GM19023 (cell line): ENCODE data around the gene GIMAP7.
A peak's percentile ranks its signal among the peaks of the same experiment; 100 is the strongest.
"Not testable (repeated sequence)": the region's sequence is repeated elsewhere in the genome, so short reads cannot be mapped to it uniquely, and the experiment has no call there.

Source experiments
- ATAC-seq: cut with Tn5 transposase; IDR thresholded peaks from one replicate; pipeline ENCODE4 v1.9.1; 2021; ENCODE audit warnings: mild to moderate bottlenecking, moderate library complexity; ENCODE audit not compliant: unreplicated experiment

Gene GIMAP7

DNA sequence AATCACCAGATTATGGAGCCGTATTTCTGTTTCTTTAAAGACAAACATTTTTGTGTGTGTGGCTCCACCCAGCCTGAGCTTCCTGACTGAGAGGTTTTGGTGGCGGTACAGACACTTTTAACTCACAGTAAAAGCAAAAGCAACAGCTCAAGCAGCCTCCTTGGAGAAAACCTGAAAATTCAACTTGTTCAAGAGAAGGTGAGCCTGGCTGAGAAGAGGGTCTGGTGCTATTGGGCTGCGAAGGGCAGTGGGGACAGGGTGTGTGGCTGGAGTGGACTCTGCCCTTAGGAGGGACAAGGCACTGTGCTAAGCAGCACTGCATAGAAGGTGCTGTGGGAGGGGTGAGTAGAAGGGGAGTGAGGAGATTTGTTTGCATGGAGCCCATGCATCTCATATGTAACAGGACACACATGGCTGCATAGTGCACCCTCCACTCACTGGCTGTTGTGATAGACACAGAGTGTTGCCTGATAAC is at the start of gene GIMAP7:
Gene GIMAP7 (plus strand): TSS at position 125 of the 475 bp plus-strand sequence. CDS start 5,103 bp downstream, outside the sequence.
- ATAC-seq = peak; percentile 68

DNA sequence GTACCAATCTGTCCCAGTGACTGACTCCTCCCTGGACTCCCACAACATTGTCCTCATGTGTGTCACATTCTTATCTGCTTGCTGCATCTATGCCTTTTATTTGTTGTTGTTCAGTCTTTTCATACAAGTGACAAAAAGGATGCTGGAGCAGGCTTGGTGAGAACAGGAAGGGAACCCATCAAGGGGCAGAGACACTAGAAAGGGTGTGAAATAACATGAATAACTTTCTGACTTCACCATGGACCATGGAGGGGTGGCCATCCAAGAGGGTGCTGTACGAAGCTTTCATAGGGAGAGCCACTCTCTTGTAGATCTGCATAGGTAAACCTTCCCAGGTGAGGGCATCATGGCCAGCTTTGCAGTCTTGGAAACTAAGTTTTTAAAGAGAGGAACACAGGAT is 49.7 kb upstream of the GIMAP7 start:
- no peak for ATAC-seq

DNA sequence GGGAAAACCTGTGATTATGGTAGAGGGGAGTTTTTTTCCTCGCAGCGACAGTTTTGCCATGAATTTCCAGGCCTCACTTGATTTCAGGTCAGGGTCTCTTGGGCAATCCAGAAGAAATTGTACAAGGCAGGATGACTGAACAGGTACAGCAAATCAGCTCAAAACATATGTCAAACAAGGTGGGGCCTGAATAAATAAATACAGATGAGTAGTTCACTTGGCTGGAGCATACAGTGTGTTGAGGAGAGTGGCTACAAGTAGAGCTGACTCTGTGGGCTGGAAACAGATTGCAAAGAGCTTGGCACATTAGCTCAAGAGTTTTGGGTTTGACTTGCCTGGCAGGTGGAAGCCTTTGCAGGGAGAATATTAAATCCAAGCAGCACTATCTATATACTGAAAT is 49.3 kb upstream of the GIMAP7 start:
- ATAC-seq = no peak

DNA sequence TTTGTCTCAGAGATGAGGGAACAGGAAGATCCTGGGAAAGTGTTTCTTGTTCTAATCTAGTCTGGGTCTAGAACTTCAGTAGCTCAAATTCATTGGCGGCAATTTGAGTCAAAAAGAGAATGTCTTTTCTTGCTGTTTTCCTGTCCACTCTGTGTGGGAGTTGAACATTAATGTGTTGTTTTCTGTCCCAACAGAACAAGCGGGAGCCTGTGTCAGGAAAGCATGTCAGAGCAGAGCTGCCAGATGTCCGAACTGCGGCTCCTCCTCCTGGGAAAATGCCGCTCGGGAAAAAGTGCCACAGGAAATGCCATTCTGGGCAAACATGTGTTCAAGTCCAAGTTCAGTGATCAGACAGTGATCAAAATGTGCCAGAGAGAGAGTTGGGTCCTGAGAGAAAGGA is 48.2 kb upstream of the GIMAP7 start:
- no peak for ATAC-seq

DNA sequence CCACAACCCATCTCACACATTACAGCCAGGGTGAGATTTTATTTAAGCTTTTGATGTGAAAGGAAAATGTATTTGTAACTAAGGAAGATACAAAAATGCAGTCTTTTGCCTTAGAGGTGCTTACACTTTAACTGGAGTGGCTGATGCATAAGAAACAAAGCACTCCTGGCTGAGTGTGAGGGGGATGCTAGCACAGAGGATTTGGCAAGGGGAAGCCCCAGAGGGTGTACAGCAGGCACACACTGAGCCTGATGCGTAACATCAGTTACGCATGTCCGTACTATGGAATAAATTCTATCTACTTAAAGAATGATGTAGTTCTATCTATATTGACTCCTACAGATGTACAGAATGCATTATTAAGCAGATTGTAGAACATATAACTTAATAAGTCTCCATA is 46.4 kb upstream of the GIMAP7 start:
- ATAC-seq = no peak

DNA sequence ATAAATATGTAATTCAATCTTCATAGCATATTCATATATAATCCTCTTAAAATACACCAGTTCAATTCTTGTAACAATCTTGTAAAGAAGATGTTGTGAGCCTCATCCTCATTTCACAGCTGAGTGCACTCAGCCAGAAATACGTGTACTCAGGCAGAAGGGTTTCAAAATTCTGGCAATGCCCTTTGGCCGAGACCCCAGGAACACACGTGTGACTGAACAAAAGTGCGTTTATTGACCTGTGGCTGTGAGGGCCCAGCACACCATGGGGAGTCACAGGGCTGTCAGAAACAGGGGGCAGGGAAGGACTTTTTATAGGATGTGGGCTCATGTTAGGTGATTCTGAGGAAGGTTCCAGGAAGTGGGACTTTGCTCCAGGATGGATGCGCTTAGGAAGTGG is 42.8 kb upstream of the GIMAP7 start:
- no peak for ATAC-seq

DNA sequence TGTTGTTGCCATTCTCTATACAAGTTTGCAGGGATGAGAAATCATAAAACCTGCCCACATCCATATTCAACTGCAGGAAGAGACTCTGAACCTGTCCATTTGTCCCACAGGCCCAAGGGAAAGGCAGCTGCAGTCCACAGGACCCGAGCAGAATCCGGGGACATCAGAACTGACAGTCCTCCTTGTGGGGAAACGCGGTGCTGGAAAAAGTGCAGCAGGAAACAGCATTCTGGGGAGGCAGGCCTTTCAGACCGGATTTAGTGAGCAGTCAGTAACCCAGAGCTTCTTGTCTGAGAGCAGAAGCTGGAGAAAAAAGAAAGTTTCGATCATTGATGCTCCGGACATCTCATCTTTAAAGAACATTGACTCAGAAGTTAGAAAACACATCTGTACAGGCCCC is 40.8 kb upstream of the GIMAP7 start:
- no peak for ATAC-seq

DNA sequence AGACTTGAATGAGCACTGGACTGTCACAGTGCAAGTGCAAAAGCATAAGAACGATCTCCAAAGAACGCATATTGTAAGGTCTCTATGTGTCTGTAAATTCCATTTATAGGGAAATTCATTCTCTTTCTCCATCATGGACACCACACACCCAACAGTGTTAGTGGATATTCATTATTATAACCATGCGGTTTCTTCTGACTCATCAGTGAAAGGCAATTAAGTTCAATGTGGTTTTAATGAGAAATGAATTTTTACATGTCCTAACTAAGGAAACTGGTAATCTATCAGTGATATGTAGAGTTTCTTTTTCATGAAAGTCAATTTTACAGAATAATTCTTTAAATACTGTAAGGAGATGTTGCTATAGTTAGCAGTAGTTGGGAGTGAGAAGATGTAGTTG is 38.4 kb upstream of the GIMAP7 start:
- ATAC-seq = no peak

DNA sequence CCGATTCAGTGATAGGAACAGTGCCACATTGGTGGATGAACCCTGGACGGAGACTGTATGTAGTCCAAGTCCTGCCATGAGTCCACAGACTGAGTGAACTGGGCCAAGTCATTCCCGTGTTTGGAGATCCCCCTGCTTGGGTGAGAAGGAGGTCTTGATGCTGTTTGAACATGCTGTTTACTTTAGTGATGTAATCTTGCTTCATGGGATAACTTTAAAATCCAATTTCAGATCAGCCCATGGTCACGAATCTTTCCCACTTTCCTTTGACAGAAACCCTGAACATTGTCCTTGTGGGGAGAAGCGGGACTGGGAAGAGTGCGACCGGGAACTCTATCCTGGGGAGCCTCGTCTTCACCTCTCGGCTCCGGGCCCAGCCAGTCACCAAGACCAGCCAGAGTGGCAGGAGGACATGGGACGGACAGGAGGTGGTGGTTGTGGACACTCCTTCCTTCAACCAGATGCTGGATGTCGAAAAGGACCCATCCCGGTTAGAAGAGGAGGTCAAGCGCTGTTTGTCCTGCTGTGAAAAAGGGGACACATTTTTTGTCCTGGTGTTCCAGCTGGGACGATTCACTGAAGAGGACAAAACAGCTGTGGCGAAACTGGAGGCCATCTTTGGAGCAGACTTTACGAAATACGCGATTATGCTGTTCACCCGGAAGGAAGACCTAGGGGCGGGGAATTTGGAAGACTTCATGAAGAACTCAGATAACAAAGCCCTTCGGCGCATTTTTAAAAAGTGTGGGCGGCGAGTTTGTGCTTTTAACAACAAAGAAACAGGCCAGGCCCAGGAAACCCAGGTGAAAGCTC is 37.6 kb upstream of the GIMAP7 start:
- ATAC-seq = no peak

DNA sequence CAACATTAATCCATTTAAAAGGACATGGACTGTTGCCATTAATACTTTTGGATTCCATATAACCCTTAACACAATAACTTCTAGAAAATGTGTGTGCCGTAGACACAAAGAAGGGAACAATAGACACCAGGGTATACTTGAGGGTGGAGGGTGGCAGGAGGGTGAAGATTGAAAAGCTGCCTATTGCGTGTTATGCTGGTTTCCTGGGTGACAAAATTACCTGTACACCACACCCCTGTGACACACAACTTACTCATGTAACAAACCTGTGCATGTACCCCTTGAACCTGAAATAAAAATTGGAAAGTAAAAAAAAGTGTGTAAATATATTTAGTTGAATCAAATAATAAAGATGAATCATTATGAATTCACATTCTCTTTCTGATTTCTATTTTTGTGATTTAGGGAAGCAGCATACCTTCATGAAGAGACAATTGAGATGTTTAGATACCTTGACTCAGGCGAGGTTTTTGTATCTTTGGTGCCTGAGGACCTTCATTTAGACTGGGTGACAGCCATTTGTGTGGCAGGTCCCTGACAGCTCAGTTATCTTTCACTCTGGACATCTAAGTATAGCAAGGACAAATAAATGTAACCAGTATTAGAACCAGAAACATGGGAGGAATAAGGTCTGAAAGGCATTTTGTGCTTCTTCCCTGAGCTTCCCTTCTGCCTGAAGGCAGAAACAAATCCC is 35.5 kb upstream of the GIMAP7 start:
- no peak for ATAC-seq

DNA sequence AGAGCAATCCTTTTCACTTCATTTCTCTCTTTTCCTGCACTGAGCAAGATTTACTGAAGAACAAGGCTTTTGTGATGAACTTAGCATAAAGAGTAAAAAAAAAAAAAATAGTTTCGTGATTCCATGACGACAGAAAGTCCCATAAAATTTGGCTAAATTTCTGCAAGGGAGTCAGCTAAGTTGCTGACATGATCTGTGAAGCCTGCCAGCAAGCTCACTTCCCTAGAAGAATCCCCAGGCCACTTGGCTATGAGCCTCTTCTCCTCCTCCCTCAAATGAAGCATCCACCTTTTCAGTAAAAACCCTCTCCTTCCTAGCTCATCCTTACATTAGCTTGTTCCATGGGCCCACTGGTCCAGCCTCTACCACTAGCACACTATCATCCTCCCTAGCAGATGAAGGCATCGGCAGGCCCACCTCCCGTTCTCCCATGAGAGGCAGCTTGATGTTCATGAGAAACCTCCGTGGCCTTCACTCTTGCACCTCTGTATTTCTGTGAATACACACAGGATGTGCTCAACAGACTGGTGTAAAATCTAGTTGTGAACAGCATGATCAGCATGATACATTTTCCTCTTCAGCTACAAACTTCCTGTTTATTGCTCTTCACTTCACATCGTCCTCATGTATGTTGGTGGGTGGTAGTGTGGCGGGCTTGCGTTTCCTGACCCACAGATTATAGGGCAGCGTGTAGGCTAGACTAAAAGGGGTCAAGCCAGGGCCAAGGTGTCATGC is 33.3 kb upstream of the GIMAP7 start:
- ATAC-seq = no peak

DNA sequence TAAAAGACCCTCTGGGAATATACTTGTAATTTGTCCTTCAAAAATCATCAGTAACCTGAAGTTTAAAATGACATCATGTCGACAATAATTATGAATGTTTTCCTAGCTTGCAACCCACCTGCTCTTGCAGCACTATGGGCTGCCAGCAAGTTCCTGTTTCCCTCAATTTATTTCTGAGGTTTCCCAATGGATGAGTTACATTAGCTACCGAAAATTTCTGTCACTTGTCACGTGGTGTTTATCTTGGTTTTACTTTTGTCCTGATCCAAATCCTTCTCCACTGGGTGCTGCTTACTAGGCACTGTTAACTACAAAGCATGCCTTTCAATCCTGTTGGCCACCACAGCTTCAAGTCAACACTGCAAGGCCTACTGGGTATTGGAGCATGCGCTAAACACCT is 32.8 kb upstream of the GIMAP7 start:
- ATAC-seq = no peak

DNA sequence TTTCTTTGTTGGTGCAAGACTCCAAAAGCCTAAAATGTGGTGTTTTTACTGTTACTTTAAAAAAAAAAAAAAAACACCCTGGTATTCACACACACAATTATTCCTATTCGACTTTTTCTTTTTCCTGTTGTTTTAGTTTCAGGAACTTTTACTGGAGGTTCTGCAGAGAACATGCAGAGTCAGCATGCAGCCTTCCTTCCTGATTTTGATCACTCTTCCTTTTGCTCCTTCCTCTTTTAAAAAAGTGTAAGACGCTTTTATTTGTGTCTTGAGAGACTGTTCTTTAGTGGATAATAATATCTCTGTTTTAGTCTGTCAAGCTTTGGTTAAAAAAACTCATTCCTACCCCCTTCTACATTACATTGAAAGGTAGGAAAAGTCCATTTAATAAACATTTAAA is 31.2 kb upstream of the GIMAP7 start:
- ATAC-seq = not testable (repeated sequence)

DNA sequence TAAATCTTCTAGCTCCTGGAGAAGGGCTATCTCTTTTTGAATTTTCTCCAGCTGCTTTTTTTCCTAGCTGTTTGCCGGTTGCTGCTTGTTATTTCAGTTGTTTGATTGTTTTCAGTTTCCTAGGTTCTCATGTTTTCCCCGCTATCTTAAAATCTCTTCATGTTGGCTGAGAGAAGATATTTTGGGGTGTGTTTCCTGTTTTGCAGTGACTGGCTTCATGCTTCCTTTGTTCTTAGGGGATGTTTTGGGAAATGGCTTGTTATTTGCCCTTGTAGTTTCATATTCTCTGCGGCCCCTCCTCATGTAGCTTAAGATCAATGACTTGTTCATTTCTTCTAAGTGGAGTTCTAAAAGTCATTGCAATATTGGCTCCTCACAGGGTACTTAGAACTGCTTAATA is 30.6 kb upstream of the GIMAP7 start:
- ATAC-seq = not testable (repeated sequence)

DNA sequence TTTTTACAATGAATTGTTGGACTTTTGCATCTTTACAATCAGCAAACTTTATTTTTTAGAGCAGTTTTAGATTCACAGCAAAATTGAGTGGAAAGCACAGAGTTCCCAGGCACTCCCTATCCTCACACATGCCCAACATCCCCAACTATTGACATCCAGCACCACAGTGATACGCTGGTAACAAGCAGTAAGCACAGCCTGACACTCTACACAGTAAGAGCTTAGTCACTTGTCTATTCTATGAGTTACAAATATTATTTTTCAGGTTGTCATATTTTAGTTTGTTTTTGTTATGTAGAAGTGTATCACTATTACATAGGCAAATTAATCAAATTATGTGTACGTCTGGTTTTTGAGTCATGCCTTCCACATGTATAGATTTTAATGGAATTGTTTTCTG is 27.0 kb upstream of the GIMAP7 start:
- ATAC-seq = no peak

DNA sequence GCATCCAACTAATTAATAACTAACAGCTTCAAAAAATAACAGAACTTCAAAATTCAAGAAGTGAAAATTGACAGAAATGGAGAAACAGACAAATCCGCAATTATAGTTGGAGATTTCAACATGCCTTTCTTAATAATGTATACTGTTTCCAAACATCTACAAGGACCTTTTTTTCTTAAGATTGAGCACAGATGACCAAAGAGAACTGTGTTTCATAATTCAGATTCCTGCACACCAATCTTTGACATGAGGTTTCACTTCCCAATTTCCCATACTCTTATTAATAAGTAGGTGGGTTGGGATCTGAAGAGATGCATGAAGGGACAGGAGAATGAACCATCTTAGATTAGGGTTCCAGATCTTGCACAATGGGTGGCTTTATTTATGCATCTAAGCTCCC is 24.9 kb upstream of the GIMAP7 start:
- ATAC-seq = no peak

DNA sequence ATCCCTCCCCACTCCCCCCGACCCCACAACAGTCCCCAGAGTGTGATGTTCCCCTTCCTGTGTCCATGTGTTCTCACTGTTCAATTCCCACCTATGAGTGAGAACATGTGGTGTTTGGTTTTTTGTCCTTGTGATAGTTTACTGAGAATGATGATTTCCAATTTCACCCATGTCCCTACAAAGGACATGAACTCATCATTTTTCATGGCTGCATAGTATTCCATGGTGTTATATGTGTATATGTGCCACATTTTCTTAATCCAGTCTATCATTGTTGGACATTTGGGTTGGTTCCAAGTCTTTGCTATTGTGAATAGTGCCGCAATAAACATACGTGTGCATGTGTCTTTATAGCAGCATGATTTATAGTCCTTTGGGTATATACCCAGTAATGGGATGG is 21.2 kb upstream of the GIMAP7 start:
- not testable (repeated sequence) for ATAC-seq

DNA sequence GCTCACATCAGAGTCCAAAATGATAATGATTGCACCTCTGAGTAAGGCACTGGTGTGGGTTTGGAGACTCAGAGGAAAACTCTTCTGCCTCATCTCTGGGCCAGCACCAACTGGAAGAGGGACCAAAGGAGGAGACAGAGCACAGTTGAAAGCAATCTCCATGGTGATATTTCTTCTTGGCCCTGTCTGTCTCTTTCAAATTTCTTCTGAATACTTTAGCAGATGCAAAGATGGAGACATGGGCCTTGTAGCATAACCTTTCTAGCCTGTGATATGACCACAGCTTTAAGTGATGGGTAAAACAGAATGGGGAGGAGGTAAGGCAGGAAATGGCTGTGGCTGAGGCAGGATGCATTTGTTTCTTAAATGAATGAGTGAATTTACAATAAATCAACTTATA is 12.2 kb upstream of the GIMAP7 start:
- ATAC-seq = no peak

DNA sequence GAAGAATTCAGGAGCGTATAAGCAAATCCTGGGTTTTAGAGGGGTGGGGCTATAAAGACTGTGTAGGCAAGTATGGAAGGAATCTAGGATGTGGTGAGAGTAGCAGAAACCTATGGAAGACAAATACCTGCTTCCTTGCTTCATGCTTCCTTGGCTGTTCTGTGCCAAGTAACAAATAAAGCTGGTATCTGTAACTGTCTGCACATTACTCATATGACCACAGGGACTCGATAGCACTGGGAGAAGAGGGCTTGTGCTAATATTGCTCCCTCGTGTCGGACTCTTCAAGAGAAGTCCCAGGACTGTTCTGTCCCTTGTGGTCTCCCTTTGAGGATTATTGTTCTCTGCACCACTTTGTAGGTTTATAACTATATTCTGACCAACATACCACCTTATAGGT is 11.5 kb upstream of the GIMAP7 start:
- no peak for ATAC-seq

DNA sequence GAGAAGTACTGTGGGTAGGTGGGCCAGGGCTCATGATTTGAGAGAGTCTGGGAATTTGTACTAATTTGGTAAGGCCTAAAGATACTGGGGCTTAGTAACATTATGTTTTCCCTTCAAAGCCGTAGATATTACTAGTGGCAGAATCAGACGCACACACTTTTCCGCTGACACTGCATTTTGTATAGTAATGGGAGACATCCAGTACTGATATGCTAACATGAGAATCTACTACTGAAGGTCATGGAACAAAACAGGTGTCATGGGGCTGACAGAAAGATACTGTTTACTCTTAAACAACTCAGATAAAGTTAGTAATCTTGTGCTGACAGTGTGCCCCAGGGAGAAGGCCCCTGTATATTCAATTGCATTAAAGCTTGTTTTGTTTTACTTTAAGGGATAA is 11.1 kb upstream of the GIMAP7 start:
- no peak for ATAC-seq

DNA sequence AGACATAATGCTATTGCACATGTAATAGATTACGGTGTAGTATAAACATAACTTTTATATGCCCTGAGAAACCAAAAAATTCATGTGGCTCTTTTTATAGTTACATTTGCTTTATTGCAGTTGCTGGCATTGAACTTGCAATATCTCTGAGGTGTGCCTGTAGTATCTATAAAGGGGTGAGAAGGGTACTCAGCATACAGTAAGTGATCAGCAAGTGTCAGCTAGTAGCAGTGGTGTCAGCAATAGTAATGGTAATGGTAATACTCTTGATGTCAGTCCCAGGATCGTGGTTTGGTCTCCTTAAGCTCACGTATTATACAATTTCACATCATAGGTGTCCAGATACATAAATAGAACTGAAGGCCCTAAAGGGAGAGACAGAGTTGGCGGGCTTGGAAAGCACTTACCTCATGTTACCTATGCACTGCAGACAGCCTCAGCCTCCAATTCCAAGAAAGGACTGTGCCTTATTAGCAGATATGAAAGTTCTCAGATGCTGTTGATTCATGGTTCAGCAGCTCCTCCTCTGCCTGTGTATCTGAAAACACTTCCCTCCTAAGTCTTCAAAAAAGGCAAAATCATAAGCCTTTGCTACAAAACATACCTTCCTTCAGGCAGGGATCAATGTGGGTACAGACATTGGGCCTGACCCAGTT is 6.6 kb upstream of the GIMAP7 start:
- no peak for ATAC-seq
